Anterior cingulate cortex (tissue), 58 donors: ENCODE results near the gene SRXN1.

Source experiments
- DNase-seq, 58 donors: peaks; one replicate each; lab custom pipeline; 2025; lab: John Stamatoyannopoulos, UW

Gene SRXN1

GRCh38 chr20:640674-641515 is 12.1 kb downstream of the SRXN1 start:
- DNase-seq, result no peak

- DNase-seq, result no peak
Measured at GRCh38 chr20:638579-638978, 14.4 kb downstream of the SRXN1 start.

GRCh38 chr20:637559-637958 is 15.4 kb downstream of the SRXN1 start:
- no peak for DNase-seq

- DNase-seq, result peak in 1 of 58 donors; percentile 15
Measured at GRCh38 chr20:635893-636338, 17.1 kb downstream of the SRXN1 start.

- DNase-seq, result no peak
Measured at GRCh38 chr20:635028-635892, 17.7 kb downstream of the SRXN1 start.

- peak in 52 of 58 donors; percentile 4 to 81 (median 46) for DNase-seq
Measured at GRCh38 chr20:634148-634925, 18.7 kb downstream of the SRXN1 start.

- DNase-seq, result no peak
Measured at GRCh38 chr20:631101-631500, 21.9 kb downstream of the SRXN1 start.

- no peak for DNase-seq
Measured at GRCh38 chr20:626579-626978, 26.4 kb downstream of the SRXN1 start.

- DNase-seq, result no peak
Measured at GRCh38 chr20:625360-625932, 27.6 kb downstream of the SRXN1 start.

GRCh38 chr20:623704-624103 is 29.3 kb downstream of the SRXN1 start:
- no peak for DNase-seq

- DNase-seq, result no peak
Measured at GRCh38 chr20:623021-623420, 30.0 kb downstream of the SRXN1 start.

GRCh38 chr20:622161-622560 is 30.8 kb downstream of the SRXN1 start:
- no peak for DNase-seq

GRCh38 chr20:621125-621756 is 31.8 kb downstream of the SRXN1 start:
- DNase-seq, result no peak

GRCh38 chr20:620246-620645 is 32.8 kb downstream of the SRXN1 start:
- no peak for DNase-seq

GRCh38 chr20:618980-619379 is 34.0 kb downstream of the SRXN1 start:
- no peak for DNase-seq

- no peak for DNase-seq
Measured at GRCh38 chr20:617934-618690, 34.9 kb downstream of the SRXN1 start.

GRCh38 chr20:615514-615913 is 37.5 kb downstream of the SRXN1 start:
- no peak for DNase-seq

- DNase-seq, result no peak
Measured at GRCh38 chr20:611843-612185, 41.2 kb downstream of the SRXN1 start.
